Fibroblast of lung (primary cell): ENCODE data around the gene MRC1.

Experiments
- CTCF ChIP-seq, 2 donors: IDR thresholded peaks in 1 of 2; conservative IDR thresholded peaks in 1 of 2; 1 replicate in 1 of 2; 2 replicates in 1 of 2; pipeline ENCODE4 v1.5.1; 2011 to 2012; ENCODE audit warnings: low read length in 2 of 2, control low read depth in 1 of 2, inconsistent platforms in 1 of 2, low read depth in 1 of 2, mild to moderate bottlenecking in 1 of 2
- EZH2 ChIP-seq: IDR thresholded peaks from 2 replicates; pipeline ENCODE4 v1.5.1; 2012; ENCODE audit warnings: low read length, control low read depth, mild to moderate bottlenecking; ENCODE audit errors: missing control alignments

- no peak for TF ChIP-seq CTCF (conservative IDR thresholded peaks at IDR 0.05 in 1 of 2, IDR thresholded peaks at IDR 0.05 in 1 of 2; ENCODE audit: low read depth in 1 of 2, low read length in 2 of 2)
- no peak for TF ChIP-seq EZH2
Observed at GRCh38 chr10:17779784-17780183, 29.4 kb upstream of the MRC1 start.
